GM21515 (cell line): ENCODE results near the gene FUT3.
"Not testable (repeated sequence)": the region's sequence is repeated elsewhere in the genome, so short reads cannot be mapped to it uniquely, and the experiment has no call there.

Experiments
- ATAC-seq: cut with Tn5 transposase; IDR thresholded peaks from one replicate; pipeline ENCODE4 v1.9.1; 2021; ENCODE audit not compliant: unreplicated experiment

FUT3 gene

GRCh38 chr19:5882421-5882968 is 31.2 kb upstream of the FUT3 start:
- no peak for ATAC-seq

GRCh38 chr19:5881543-5882299 is 30.5 kb upstream of the FUT3 start:
- ATAC-seq: no peak

- no peak for ATAC-seq
These were observed 29.4 kb upstream of the FUT3 start for GRCh38 chr19:5880604-5881078.

- no peak for ATAC-seq
These were observed 28.9 kb upstream of the FUT3 start for GRCh38 chr19:5880196-5880595.

- ATAC-seq: no peak
These were observed 26.6 kb upstream of the FUT3 start for GRCh38 chr19:5877882-5878281.

GRCh38 chr19:5877427-5877826 is 26.2 kb upstream of the FUT3 start:
- no peak for ATAC-seq

GRCh38 chr19:5874496-5874895 is 23.2 kb upstream of the FUT3 start:
- not testable (repeated sequence) for ATAC-seq

- no peak for ATAC-seq
These were observed 22.5 kb upstream of the FUT3 start for GRCh38 chr19:5873617-5874199.

GRCh38 chr19:5870986-5871394 is 19.7 kb upstream of the FUT3 start:
- ATAC-seq: no peak

GRCh38 chr19:5867201-5868136 is 16.2 kb upstream of the FUT3 start:
- ATAC-seq: no peak

- ATAC-seq: no peak
These were observed 14.5 kb upstream of the FUT3 start for GRCh38 chr19:5865772-5866171.

GRCh38 chr19:5864725-5865486 is 13.7 kb upstream of the FUT3 start:
- no peak for ATAC-seq

- no peak for ATAC-seq
These were observed 12.9 kb upstream of the FUT3 start for GRCh38 chr19:5864013-5864720.

GRCh38 chr19:5863030-5863665 is 11.9 kb upstream of the FUT3 start:
- ATAC-seq: no peak

- ATAC-seq: no peak
These were observed 6.2 kb upstream of the FUT3 start for GRCh38 chr19:5857203-5858081.

- ATAC-seq: not testable (repeated sequence)
These were observed 3.9 kb upstream of the FUT3 start for GRCh38 chr19:5855151-5855550.

GRCh38 chr19:5854121-5854520 is 2.9 kb upstream of the FUT3 start:
- not testable (repeated sequence) for ATAC-seq

- no peak for ATAC-seq
These were observed 431 bp downstream of the FUT3 start for GRCh38 chr19:5850743-5851293.
